Natural killer cell treated with Interleukin-12 subunit alpha and Interleukin-12 subunit beta and Interleukin-15 and Interleukin-18, amount 100 ng/mL, for 72 hours (primary cell): ENCODE measurements around the gene MLNR. TPM values are rescaled to one million over a fixed set of nuclear protein-coding genes. Genes with fewer than 3 reads are reported as not detected.

ENCODE experiments used
- total RNA-seq, 2 donors: library from RNA; stranded (reverse); gene quantifications; one replicate each; pipeline ENCODE4 v1.2.3, GENCODE V29; 2022

Gene MLNR
- total RNA-seq, 2 donors from 2014 or later = not detected

Other genes starting within 250 kb of the MLNR start
- 10 to 100 TPM; 35.3 to 39.0 TPM for gene FNDC3A, start 244.4 kb upstream of the MLNR start, total RNA-seq
- 10 to 100 TPM; 13.1 to 14.9 TPM for gene CDADC1, start 27.6 kb downstream of the MLNR start, total RNA-seq
- 1 to 10 TPM; 6.4 to 8.1 TPM for gene CAB39L, start 223.7 kb downstream of the MLNR start, total RNA-seq
- 10 to 100 TPM in 1 of 2 donors, 1 to 10 TPM in 1; 9.8 to 14.0 TPM for gene SETDB2, start 223.9 kb downstream of the MLNR start, total RNA-seq